Epithelial cell of proximal tubule (primary cell): ENCODE measurements around the gene NMRAL1. TPM values are rescaled to one million over a fixed set of nuclear protein-coding genes. Genes with fewer than 3 reads are reported as not detected.

Experiments
- DNase-seq: peaks from one replicate; pipeline ENCODE4 v3.0.0-alpha.2; 2011; ENCODE audit warnings: low read depth
- H3K4me3 ChIP-seq: 2 replicates; pipeline ENCODE4 v1.5.1; 2011; ENCODE audit warnings: low read depth, mild to moderate bottlenecking, low read length
- CTCF ChIP-seq: conservative IDR thresholded peaks from 2 replicates; pipeline ENCODE4 v1.5.1; 2012; ENCODE audit warnings: low read depth, mild to moderate bottlenecking, low read length
- total RNA-seq: library from RNA; depleted of rRNA; stranded (reverse); fragments of >200 nt; gene quantifications from 2 replicates; pipeline ENCODE4 v1.2.3, GENCODE V29; 2015

NMRAL1 gene
- total RNA-seq, 1 donor from 2014 or later = 177 TPM

GRCh38 chr16:4471869-4472268, 2.6 kb downstream of the NMRAL1 start:
- no peak for DNase-seq
- TF ChIP-seq CTCF = no peak

GRCh38 chr16:4468972-4469371, 5.5 kb downstream of the NMRAL1 start:
- no peak for DNase-seq
- no peak overlapping the region for H3K4me3 ChIP-seq
- TF ChIP-seq CTCF = no peak

More at GRCh38 chr16:4471869-4472268, 2.6 kb downstream of the NMRAL1 start:
- H3K4me3 ChIP-seq = no peak overlapping the region

- H3K4me3 ChIP-seq = no peak overlapping the region
- TF ChIP-seq CTCF = no peak
- DNase-seq = no peak
Observed at GRCh38 chr16:4467916-4468315, 6.5 kb downstream of the NMRAL1 start.

- TF ChIP-seq CTCF = no peak
- H3K4me3 ChIP-seq = no peak overlapping the region
- no peak for DNase-seq
Observed at GRCh38 chr16:4465977-4466779, 8.2 kb downstream of the NMRAL1 start.

- DNase-seq = no peak
- TF ChIP-seq CTCF = no peak
- no peak overlapping the region for H3K4me3 ChIP-seq
Observed at GRCh38 chr16:4463522-4464163, 10.8 kb downstream of the NMRAL1 start.

- no peak for DNase-seq
- H3K4me3 ChIP-seq = no peak overlapping the region
- TF ChIP-seq CTCF = no peak
Observed at GRCh38 chr16:4461250-4462085, 13.0 kb downstream of the NMRAL1 start.
